BJ (cell line): ENCODE results near the gene HIVEP2. TPM values are rescaled to one million over a fixed set of nuclear protein-coding genes. Genes with fewer than 3 reads are reported as not detected.

Source experiments
- CTCF ChIA-PET: fragments of 350-600 bp; formaldehyde crosslinking; extraction: SDS; loops from one replicate; lab custom pipeline; 2021; ENCODE audit warnings: antibody characterized with exemption, inconsistent platforms; lab: Yijun Ruan, JAX
- POLR2A ChIA-PET: fragments of 300-600 bp; sonication (Branson Sonifier 250); formaldehyde crosslinking; extraction: SDS; loops from one replicate; lab custom pipeline; 2021; ENCODE audit warnings: antibody characterized with exemption; lab: Charles Lee
- DNase-seq: peaks from one replicate; pipeline ENCODE4 v3.0.0-alpha.2; 2011; ENCODE audit warnings: low read depth
- H3K27me3 ChIP-seq: 2 replicates; pipeline ENCODE4 v1.6.0; 2011; ENCODE audit warnings: low read length; ENCODE audit not compliant: control insufficient read depth, insufficient read depth
- H3K36me3 ChIP-seq: 2 replicates; pipeline ENCODE4 v1.5.1; 2011; ENCODE audit warnings: low read length; ENCODE audit not compliant: control insufficient read depth, insufficient read depth
- H3K4me3 ChIP-seq: 2 replicates; pipeline ENCODE4 v1.5.1; 2011; ENCODE audit warnings: low read depth, mild to moderate bottlenecking, control low read depth, low read length
- CTCF ChIP-seq: IDR thresholded peaks from 2 replicates; pipeline ENCODE4 v1.5.1; 2011; ENCODE audit warnings: low read depth, mild to moderate bottlenecking, control low read depth, inconsistent platforms, low read length, moderate library complexity; ENCODE audit not compliant: insufficient read depth
- polyA plus RNA-seq: library from polyadenylated mRNA; depleted of rRNA; stranded (reverse); fragments of >200 nt; gene quantifications from 2 replicates; pipeline ENCODE4 v1.2.3, GENCODE V29; 2011

Gene HIVEP2
- polyA plus RNA-seq, 1 experiment, result 3.7 TPM

- CTCF ChIA-PET, result no interaction called here
- TF ChIP-seq CTCF, result no peak
- DNase-seq, result no peak
- H3K27me3 ChIP-seq, result no peaks in the 10 kb centered on the region
- no peak overlapping the region for H3K4me3 ChIP-seq
- H3K36me3 ChIP-seq, result no peaks in the 10 kb centered on the region
- POLR2A ChIA-PET, result no interaction called here
These were observed 154.7 kb downstream of the HIVEP2 start for GRCh38 chr6:142790257-142790656.

- no peak for DNase-seq
- TF ChIP-seq CTCF, result no peak
- ChIA-PET CTCF (no interaction called here), POLR2A (no interaction called here)
- no peaks in the 10 kb centered on the region for H3K36me3 ChIP-seq
- H3K27me3 ChIP-seq, result no peaks in the 10 kb centered on the region
- no peak overlapping the region for H3K4me3 ChIP-seq
These were observed 157.6 kb downstream of the HIVEP2 start for GRCh38 chr6:142787422-142787821.

- CTCF ChIA-PET, result no interaction called here
- TF ChIP-seq CTCF, result no peak
- no peak for DNase-seq
- POLR2A ChIA-PET, result no interaction called here
- 0 out of 2 replicates have a peak, but pooled peaks cover 2% of the 10 kb centered on the region for H3K36me3 ChIP-seq
- H3K27me3 ChIP-seq, result no peaks in the 10 kb centered on the region
- H3K4me3 ChIP-seq, result no peak overlapping the region
These were observed 158.5 kb downstream of the HIVEP2 start for GRCh38 chr6:142786476-142786875.

- ChIA-PET POLR2A (no interaction called here), CTCF (no interaction called here)
- no peaks in the 10 kb centered on the region for H3K27me3 ChIP-seq
- H3K36me3 ChIP-seq, result 0 out of 2 replicates have a peak, but pooled peaks cover 2% of the 10 kb centered on the region
- TF ChIP-seq CTCF, result no peak
- no peak for DNase-seq
- no peak overlapping the region for H3K4me3 ChIP-seq
These were observed 160.6 kb downstream of the HIVEP2 start for GRCh38 chr6:142784344-142784743.

GRCh38 chr6:142783499-142783898 is 161.5 kb downstream of the HIVEP2 start:
- no peaks in the 10 kb centered on the region for H3K27me3 ChIP-seq
- no peak overlapping the region for H3K4me3 ChIP-seq
- no peak for TF ChIP-seq CTCF
- H3K36me3 ChIP-seq, result 0 out of 2 replicates have a peak, but pooled peaks cover 2% of the 10 kb centered on the region
- ChIA-PET CTCF (no interaction called here), POLR2A (no interaction called here)
- no peak for DNase-seq
